ENCODE measurements around the gene TGM2. TPM values are rescaled to one million over a fixed set of nuclear protein-coding genes. Genes with fewer than 3 reads are reported as not detected.

The TGM2 gene
- total RNA-seq, 2 donors from 2014 or later: 0.27 to 0.37 TPM

DNA sequence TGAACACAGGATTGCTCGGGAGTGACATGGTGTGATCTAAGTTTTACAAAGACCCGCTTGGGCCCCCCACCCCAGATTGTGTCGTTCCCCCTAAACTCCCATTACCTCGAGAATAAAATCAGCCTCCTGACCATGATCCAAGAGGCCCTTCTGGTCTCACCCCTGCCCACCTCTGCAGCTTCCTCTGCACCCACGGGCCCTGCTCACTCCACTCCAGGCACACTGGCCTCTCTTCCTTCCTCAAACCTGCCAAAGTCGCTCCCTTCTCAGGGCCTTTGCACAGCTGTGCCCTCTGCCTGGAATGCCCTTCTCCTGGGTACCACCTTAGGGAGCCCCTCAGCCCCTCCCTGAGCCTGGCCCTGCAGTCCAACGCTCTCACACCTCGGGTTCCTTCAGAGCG lies 17.9 kb downstream of the TGM2 start:
- no peaks in the 10 kb centered on the region for H3K9me3 ChIP-seq (ENCODE audit: control insufficient read depth, low read length)
- H3K27ac ChIP-seq (ENCODE audit: low read depth, low read length): no peak overlapping the region
- no peaks in the 10 kb centered on the region for H3K36me3 ChIP-seq (ENCODE audit: control insufficient read depth, insufficient read depth, low read length)
- no peaks in the 10 kb centered on the region for H3K4me1 ChIP-seq (ENCODE audit: control insufficient read depth, insufficient read depth, low read length)
- Mint-ChIP-seq H3K4me1 (peaks cover 5% of the 10 kb centered on the region), H3K27ac (no peak overlapping the region), H3K9me3 (no peaks in the 10 kb centered on the region), H3K4me3 (no peak overlapping the region), H3K36me3 (ENCODE audit: low read depth) (no peaks in the 10 kb centered on the region), H3K27me3 (ENCODE audit: insufficient read depth) (no peaks in the 10 kb centered on the region)
- TF ChIP-seq, protein P1, sequence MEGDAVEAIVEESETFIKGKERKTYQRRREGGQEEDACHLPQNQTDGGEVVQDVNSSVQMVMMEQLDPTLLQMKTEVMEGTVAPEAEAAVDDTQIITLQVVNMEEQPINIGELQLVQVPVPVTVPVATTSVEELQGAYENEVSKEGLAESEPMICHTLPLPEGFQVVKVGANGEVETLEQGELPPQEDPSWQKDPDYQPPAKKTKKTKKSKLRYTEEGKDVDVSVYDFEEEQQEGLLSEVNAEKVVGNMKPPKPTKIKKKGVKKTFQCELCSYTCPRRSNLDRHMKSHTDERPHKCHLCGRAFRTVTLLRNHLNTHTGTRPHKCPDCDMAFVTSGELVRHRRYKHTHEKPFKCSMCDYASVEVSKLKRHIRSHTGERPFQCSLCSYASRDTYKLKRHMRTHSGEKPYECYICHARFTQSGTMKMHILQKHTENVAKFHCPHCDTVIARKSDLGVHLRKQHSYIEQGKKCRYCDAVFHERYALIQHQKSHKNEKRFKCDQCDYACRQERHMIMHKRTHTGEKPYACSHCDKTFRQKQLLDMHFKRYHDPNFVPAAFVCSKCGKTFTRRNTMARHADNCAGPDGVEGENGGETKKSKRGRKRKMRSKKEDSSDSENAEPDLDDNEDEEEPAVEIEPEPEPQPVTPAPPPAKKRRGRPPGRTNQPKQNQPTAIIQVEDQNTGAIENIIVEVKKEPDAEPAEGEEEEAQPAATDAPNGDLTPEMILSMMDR (conservative IDR thresholded peaks at IDR 0.05): no peak
- no peaks in the 10 kb centered on the region for H3K27me3 ChIP-seq (ENCODE audit: control insufficient read depth, insufficient read depth, low read length, poor library complexity, severe bottlenecking)
- 89 to 91% methylated on average over 5 to 9 of the region's 9 CpGs for WGBS, 2 experiments (ENCODE audit: insufficient coverage in 1 of 2, insufficient read length in 1 of 2)
- H3K9ac ChIP-seq (ENCODE audit: extremely low read depth, low read length, poor library complexity, severe bottlenecking): no peak overlapping the region
- no peak overlapping the region for H3K4me3 ChIP-seq (ENCODE audit: low read length)
- no peak for DNase-seq

DNA sequence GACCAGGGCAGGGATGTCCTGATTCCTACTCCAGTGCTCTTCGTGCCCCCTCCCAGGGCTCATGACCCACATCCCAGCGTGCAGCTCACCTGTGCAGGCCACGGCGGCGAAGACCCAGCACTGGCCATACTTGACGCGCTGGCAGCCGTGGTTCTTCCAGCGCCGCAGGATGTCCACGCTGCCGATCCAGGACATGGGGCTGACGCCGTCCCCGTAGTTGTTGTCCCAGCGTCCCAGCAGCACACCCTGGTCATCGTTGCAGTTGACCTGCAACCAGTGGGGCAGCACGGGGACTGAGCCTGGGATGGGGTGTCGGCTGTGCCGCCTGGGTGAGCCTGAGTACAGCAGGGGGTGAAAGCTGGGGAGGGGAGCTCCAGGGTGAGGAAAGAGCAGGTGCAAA lies 18.4 kb downstream of the TGM2 start:
- no peak for DNase-seq
- TF ChIP-seq, protein P1 (conservative IDR thresholded peaks at IDR 0.05): no peak
- no peak overlapping the region for H3K4me3 Mint-ChIP-seq
- H3K9me3 Mint-ChIP-seq: no peaks in the 10 kb centered on the region
- no peak overlapping the region for H3K4me3 ChIP-seq (ENCODE audit: low read length)
- H3K9ac ChIP-seq (ENCODE audit: extremely low read depth, low read length, poor library complexity, severe bottlenecking): no peak overlapping the region
- H3K36me3 ChIP-seq (ENCODE audit: control insufficient read depth, insufficient read depth, low read length): no peaks in the 10 kb centered on the region
- no peaks in the 10 kb centered on the region for H3K4me1 ChIP-seq (ENCODE audit: control insufficient read depth, insufficient read depth, low read length)
- WGBS, 2 experiments (ENCODE audit: insufficient coverage in 1 of 2, insufficient read length in 1 of 2): 95 to 96% methylated on average over 16 to 20 of the region's 20 CpGs
- no peak overlapping the region for H3K27ac Mint-ChIP-seq
- no peak overlapping the region for H3K27ac ChIP-seq (ENCODE audit: low read depth, low read length)
- H3K9me3 ChIP-seq (ENCODE audit: control insufficient read depth, low read length): no peaks in the 10 kb centered on the region
- H3K36me3 Mint-ChIP-seq (ENCODE audit: low read depth): no peaks in the 10 kb centered on the region
- no peaks in the 10 kb centered on the region for H3K27me3 Mint-ChIP-seq (ENCODE audit: insufficient read depth)
- H3K4me1 Mint-ChIP-seq: peaks cover 5% of the 10 kb centered on the region
- no peaks in the 10 kb centered on the region for H3K27me3 ChIP-seq (ENCODE audit: control insufficient read depth, insufficient read depth, low read length, poor library complexity, severe bottlenecking)

DNA sequence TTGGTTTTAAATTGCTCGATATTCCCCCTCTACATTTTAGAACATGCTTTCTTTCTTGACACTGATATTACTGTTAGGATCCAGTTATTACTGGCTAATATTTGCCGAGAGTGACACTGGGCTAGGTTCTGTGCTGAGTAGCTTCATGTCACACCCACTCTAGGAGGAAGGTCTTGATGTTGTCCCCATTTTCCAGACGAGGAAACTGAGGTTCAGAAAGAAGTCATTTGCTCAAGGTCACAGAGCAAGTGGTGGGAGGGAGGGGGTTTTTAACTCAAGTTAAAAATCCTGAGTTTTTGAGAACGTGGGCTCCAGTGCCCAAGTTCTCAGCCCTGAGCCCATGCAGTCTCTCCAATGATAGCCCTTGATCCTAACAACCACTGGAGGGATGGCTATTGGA lies 18.9 kb downstream of the TGM2 start:
- no peak overlapping the region for H3K4me3 ChIP-seq (ENCODE audit: low read length)
- no peak overlapping the region for H3K27ac Mint-ChIP-seq
- no peaks in the 10 kb centered on the region for H3K36me3 Mint-ChIP-seq (ENCODE audit: low read depth)
- TF ChIP-seq, protein P1 (conservative IDR thresholded peaks at IDR 0.05): no peak
- H3K4me1 ChIP-seq (ENCODE audit: control insufficient read depth, insufficient read depth, low read length): no peaks in the 10 kb centered on the region
- H3K27ac ChIP-seq (ENCODE audit: low read depth, low read length): no peak overlapping the region
- H3K9me3 Mint-ChIP-seq: no peaks in the 10 kb centered on the region
- H3K4me1 Mint-ChIP-seq: peaks cover 5% of the 10 kb centered on the region
- H3K27me3 ChIP-seq (ENCODE audit: control insufficient read depth, insufficient read depth, low read length, poor library complexity, severe bottlenecking): no peaks in the 10 kb centered on the region
- WGBS, 2 experiments (ENCODE audit: insufficient coverage in 1 of 2, insufficient read length in 1 of 2): 84 to 88% methylated on average over 3 to 4 of the region's 4 CpGs
- H3K36me3 ChIP-seq (ENCODE audit: control insufficient read depth, insufficient read depth, low read length): no peaks in the 10 kb centered on the region
- H3K27me3 Mint-ChIP-seq (ENCODE audit: insufficient read depth): no peaks in the 10 kb centered on the region
- no peak for DNase-seq
- H3K4me3 Mint-ChIP-seq: no peak overlapping the region
- H3K9me3 ChIP-seq (ENCODE audit: control insufficient read depth, low read length): no peaks in the 10 kb centered on the region
- H3K9ac ChIP-seq (ENCODE audit: extremely low read depth, low read length, poor library complexity, severe bottlenecking): no peak overlapping the region
